SK-N-SH treated with all-trans-retinoic acid at 6 μM for 48 hours (cell line): ENCODE measurements around the gene VPS39.

Experiments
- ATAC-seq: fragments of 200-7000 bp; cut with Tn5 transposase; 3 replicates; pipeline ENCODE4 v1.9.1; 2020; ENCODE audit warnings: mild to moderate bottlenecking, moderate library complexity
- ARNTL ChIP-seq: fragments of 450-650 bp; formaldehyde crosslinking; IDR thresholded peaks from 2 replicates; pipeline ENCODE4 v1.5.0; 2020; ENCODE audit warnings: low read depth, mild to moderate bottlenecking, moderate library complexity, borderline replicate concordance
- BACH2 ChIP-seq: fragments of 250-450 bp; sonication (Bioruptor Pico); IDR thresholded peaks from 2 replicates; pipeline ENCODE4 v1.9.0; 2021; ENCODE audit warnings: mild to moderate bottlenecking, borderline replicate concordance
- ESRRG ChIP-seq: fragments of 250-450 bp; sonication (Bioruptor Pico); IDR thresholded peaks from 2 replicates; pipeline ENCODE4 v1.6.1; 2021; ENCODE audit warnings: mild to moderate bottlenecking
- GLIS3 ChIP-seq: fragments of 250-450 bp; sonication (Bioruptor Pico); IDR thresholded peaks from 2 replicates; pipeline ENCODE4 v1.5.0; 2020; ENCODE audit warnings: mild to moderate bottlenecking, moderate library complexity
- ISL1 ChIP-seq: fragments of 250-450 bp; sonication (Bioruptor Pico); IDR thresholded peaks from 2 replicates; pipeline ENCODE4 v2.1.2; 2022; ENCODE audit warnings: mild to moderate bottlenecking, moderate library complexity
- OSR1 ChIP-seq: fragments of 250-450 bp; sonication (Bioruptor Pico); IDR thresholded peaks from 2 replicates; pipeline ENCODE4 v1.8.0; 2022; ENCODE audit warnings: moderate library complexity, mild to moderate bottlenecking, inconsistent platforms
- PPARA ChIP-seq: fragments of 250-450 bp; sonication (Bioruptor Pico); IDR thresholded peaks from 2 replicates; pipeline ENCODE4 v1.5.0; 2020; ENCODE audit warnings: mild to moderate bottlenecking, borderline replicate concordance
- RARB ChIP-seq: fragments of 250-450 bp; sonication (Bioruptor Pico); IDR thresholded peaks from 2 replicates; pipeline ENCODE4 v1.8.0; 2021; ENCODE audit warnings: mild to moderate bottlenecking, moderate library complexity
- SNAI2 ChIP-seq: fragments of 250-450 bp; sonication (Bioruptor Pico); IDR thresholded peaks from 2 replicates; pipeline ENCODE4 v1.5.0; 2020; ENCODE audit warnings: mild to moderate bottlenecking, moderate library complexity
- TCF4 ChIP-seq: fragments of 250-450 bp; sonication (Bioruptor Pico); IDR thresholded peaks from 2 replicates; pipeline ENCODE4 v1.8.0; 2021; ENCODE audit warnings: mild to moderate bottlenecking, moderate library complexity, borderline replicate concordance
- TOX ChIP-seq: fragments of 250-450 bp; sonication (Bioruptor Pico); IDR thresholded peaks from 2 replicates; pipeline ENCODE4 v1.8.0; 2021; ENCODE audit warnings: mild to moderate bottlenecking, moderate library complexity, borderline replicate concordance
- ZC3H10 ChIP-seq: fragments of 250-450 bp; sonication (Bioruptor Pico); IDR thresholded peaks from 2 replicates; pipeline ENCODE4 v1.5.1; 2021; ENCODE audit warnings: mild to moderate bottlenecking, moderate library complexity
- ZFP3 ChIP-seq: fragments of 250-450 bp; sonication (Bioruptor Pico); IDR thresholded peaks from 2 replicates; pipeline ENCODE4 v1.5.0; 2020; ENCODE audit warnings: mild to moderate bottlenecking, moderate library complexity
- ZFP30 ChIP-seq: fragments of 450-650 bp; formaldehyde crosslinking; IDR thresholded peaks from 2 replicates; pipeline ENCODE4 v1.5.0; 2022; ENCODE audit warnings: mild to moderate bottlenecking, moderate library complexity
- ZNF565 ChIP-seq: fragments of 450-650 bp; formaldehyde crosslinking; conservative IDR thresholded peaks from 2 replicates; pipeline ENCODE4 v1.5.0; 2020; ENCODE audit warnings: low read depth, mild to moderate bottlenecking, moderate library complexity
- ZNF70 ChIP-seq: fragments of 450-650 bp; formaldehyde crosslinking; IDR thresholded peaks from 2 replicates; pipeline ENCODE4 v1.5.0; 2020; ENCODE audit warnings: mild to moderate bottlenecking, moderate library complexity
- ZNF8 ChIP-seq: fragments of 450-650 bp; formaldehyde crosslinking; IDR thresholded peaks from 2 replicates; pipeline ENCODE4 v1.5.0; 2020; ENCODE audit warnings: mild to moderate bottlenecking, moderate library complexity
- TF ChIP-seq, protein P1 (sequence below): fragments of 250-450 bp; sonication (Bioruptor Pico); IDR thresholded peaks from 2 replicates; pipeline ENCODE4 v1.8.0; 2020; ENCODE audit warnings: mild to moderate bottlenecking, moderate library complexity, borderline replicate concordance
- TF ChIP-seq, protein P2 (sequence below): fragments of 250-450 bp; sonication (Bioruptor Pico); IDR thresholded peaks from 2 replicates; pipeline ENCODE4 v1.5.1; 2021; ENCODE audit warnings: mild to moderate bottlenecking, moderate library complexity
- TF ChIP-seq, protein P3 (sequence below): fragments of 250-450 bp; sonication (Bioruptor Pico); IDR thresholded peaks from 2 replicates; pipeline ENCODE4 v1.5.1; 2020; ENCODE audit warnings: low read depth, mild to moderate bottlenecking, moderate library complexity
- TF ChIP-seq, protein P4 (sequence below): fragments of 250-450 bp; sonication (Bioruptor Pico); IDR thresholded peaks from 2 replicates; pipeline ENCODE4 v1.8.0; 2021; ENCODE audit warnings: low read depth, mild to moderate bottlenecking, moderate library complexity, borderline replicate concordance
- TF ChIP-seq, protein P5 (sequence below): fragments of 250-450 bp; sonication (Bioruptor Pico); IDR thresholded peaks from 2 replicates; pipeline ENCODE4 v1.5.0; 2020; ENCODE audit warnings: mild to moderate bottlenecking, moderate library complexity

Gene VPS39

DNA sequence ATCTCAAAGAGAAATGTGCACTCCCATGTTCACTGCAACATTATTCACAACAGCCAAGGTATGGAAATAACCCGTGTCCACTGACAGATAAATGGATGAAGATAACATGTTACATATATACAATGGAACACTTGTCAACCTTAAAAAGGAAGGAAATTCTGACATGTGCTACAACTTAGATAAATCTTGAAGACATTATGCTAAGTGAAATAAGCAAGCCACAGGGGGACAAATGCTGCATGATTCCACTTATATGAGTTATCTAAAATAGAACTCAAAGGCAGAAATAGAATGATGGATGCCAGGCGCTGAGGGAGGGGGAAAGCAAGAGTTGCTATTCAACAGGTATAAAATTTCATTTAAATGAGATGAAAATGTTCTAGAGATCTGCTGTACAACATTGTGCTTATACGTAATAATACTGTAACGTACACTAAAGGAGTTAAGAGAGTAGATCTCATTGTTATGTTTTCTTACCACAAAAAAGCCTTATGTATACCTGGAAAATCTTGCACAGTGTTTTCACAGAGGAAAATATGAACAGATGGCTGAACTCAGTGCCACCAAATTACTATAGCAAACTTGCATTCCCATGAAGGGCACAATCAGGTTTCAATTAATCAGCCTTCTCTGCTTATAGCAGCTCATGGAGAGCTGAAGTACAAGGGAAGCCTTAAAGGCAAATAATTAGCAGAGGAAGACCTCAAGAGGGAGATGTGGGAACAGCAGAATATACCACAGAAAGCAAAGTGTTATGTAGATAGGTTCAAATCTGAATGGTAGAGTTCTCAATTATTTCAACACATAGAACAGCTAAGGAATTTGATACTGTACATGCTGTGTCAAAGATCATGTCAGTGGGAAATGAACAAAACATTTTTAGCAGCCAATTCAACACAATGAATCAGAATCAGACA, 8.1 kb upstream of the VPS39 start:
- ATAC-seq: peak; percentile 59
- TF ChIP-seq BACH2 (CRISPR knock-in tag) (no peak), GLIS3 (CRISPR knock-in tag) (no peak), ESRRG (CRISPR knock-in tag) (no peak)
- TF ChIP-seq, all 23 proteins: peak for 0

DNA sequence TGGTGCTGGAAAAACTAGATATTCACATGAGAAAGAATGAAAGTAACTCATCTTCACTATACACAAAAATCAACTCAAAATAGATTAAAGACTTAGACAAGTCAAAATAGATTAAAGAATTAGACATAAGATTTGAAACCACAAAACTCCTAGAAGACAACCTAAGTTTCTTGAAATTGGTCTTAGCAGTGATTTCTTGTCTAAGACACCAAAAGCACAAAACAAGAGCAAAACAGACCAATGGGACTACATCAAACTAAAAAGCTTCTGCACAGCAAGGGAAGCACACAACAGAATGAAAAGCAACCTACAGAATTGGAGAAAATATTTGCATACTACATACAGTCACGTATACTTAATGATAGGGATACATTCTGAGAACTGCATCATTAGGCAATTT, 6.5 kb upstream of the VPS39 start:
- no peak for TF ChIP-seq OSR1
- no peak for TF ChIP-seq ESRRG (CRISPR knock-in tag)
- TF ChIP-seq TOX: no peak
- no peak for TF ChIP-seq GLIS3 (CRISPR knock-in tag)
- no peak for TF ChIP-seq ZNF70
- TF ChIP-seq ZNF8 (CRISPR knock-in tag): no peak
- TF ChIP-seq, protein P1, sequence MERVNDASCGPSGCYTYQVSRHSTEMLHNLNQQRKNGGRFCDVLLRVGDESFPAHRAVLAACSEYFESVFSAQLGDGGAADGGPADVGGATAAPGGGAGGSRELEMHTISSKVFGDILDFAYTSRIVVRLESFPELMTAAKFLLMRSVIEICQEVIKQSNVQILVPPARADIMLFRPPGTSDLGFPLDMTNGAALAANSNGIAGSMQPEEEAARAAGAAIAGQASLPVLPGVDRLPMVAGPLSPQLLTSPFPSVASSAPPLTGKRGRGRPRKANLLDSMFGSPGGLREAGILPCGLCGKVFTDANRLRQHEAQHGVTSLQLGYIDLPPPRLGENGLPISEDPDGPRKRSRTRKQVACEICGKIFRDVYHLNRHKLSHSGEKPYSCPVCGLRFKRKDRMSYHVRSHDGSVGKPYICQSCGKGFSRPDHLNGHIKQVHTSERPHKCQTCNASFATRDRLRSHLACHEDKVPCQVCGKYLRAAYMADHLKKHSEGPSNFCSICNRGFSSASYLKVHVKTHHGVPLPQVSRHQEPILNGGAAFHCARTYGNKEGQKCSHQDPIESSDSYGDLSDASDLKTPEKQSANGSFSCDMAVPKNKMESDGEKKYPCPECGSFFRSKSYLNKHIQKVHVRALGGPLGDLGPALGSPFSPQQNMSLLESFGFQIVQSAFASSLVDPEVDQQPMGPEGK (CRISPR knock-in tag): no peak
- TF ChIP-seq ARNTL (CRISPR knock-in tag): no peak
- no peak for TF ChIP-seq ZNF565 (CRISPR knock-in tag)
- TF ChIP-seq ZFP30 (CRISPR knock-in tag): no peak
- TF ChIP-seq, protein P2, sequence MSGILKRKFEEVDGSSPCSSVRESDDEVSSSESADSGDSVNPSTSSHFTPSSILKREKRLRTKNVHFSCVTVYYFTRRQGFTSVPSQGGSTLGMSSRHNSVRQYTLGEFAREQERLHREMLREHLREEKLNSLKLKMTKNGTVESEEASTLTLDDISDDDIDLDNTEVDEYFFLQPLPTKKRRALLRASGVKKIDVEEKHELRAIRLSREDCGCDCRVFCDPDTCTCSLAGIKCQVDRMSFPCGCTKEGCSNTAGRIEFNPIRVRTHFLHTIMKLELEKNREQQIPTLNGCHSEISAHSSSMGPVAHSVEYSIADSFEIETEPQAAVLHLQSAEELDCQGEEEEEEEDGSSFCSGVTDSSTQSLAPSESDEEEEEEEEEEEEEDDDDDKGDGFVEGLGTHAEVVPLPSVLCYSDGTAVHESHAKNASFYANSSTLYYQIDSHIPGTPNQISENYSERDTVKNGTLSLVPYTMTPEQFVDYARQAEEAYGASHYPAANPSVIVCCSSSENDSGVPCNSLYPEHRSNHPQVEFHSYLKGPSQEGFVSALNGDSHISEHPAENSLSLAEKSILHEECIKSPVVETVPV (CRISPR knock-in tag): no peak
- TF ChIP-seq RARB (CRISPR knock-in tag): no peak
- no peak for TF ChIP-seq BACH2 (CRISPR knock-in tag)
- TF ChIP-seq, protein P3, sequence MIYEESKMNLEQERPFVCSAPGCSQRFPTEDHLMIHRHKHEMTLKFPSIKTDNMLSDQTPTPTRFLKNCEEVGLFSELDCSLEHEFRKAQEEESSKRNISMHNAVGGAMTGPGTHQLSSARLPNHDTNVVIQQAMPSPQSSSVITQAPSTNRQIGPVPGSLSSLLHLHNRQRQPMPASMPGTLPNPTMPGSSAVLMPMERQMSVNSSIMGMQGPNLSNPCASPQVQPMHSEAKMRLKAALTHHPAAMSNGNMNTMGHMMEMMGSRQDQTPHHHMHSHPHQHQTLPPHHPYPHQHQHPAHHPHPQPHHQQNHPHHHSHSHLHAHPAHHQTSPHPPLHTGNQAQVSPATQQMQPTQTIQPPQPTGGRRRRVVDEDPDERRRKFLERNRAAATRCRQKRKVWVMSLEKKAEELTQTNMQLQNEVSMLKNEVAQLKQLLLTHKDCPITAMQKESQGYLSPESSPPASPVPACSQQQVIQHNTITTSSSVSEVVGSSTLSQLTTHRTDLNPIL (CRISPR knock-in tag): no peak
- TF ChIP-seq, protein P4, sequence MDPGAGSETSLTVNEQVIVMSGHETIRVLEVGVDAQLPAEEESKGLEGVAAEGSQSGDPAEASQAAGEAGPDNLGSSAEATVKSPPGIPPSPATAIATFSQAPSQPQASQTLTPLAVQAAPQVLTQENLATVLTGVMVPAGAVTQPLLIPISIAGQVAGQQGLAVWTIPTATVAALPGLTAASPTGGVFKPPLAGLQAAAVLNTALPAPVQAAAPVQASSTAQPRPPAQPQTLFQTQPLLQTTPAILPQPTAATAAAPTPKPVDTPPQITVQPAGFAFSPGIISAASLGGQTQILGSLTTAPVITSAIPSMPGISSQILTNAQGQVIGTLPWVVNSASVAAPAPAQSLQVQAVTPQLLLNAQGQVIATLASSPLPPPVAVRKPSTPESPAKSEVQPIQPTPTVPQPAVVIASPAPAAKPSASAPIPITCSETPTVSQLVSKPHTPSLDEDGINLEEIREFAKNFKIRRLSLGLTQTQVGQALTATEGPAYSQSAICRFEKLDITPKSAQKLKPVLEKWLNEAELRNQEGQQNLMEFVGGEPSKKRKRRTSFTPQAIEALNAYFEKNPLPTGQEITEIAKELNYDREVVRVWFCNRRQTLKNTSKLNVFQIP (CRISPR knock-in tag): no peak
- no peak for TF ChIP-seq ZFP3 (CRISPR knock-in tag)
- no peak for TF ChIP-seq PPARA (CRISPR knock-in tag)
- TF ChIP-seq, protein P5, sequence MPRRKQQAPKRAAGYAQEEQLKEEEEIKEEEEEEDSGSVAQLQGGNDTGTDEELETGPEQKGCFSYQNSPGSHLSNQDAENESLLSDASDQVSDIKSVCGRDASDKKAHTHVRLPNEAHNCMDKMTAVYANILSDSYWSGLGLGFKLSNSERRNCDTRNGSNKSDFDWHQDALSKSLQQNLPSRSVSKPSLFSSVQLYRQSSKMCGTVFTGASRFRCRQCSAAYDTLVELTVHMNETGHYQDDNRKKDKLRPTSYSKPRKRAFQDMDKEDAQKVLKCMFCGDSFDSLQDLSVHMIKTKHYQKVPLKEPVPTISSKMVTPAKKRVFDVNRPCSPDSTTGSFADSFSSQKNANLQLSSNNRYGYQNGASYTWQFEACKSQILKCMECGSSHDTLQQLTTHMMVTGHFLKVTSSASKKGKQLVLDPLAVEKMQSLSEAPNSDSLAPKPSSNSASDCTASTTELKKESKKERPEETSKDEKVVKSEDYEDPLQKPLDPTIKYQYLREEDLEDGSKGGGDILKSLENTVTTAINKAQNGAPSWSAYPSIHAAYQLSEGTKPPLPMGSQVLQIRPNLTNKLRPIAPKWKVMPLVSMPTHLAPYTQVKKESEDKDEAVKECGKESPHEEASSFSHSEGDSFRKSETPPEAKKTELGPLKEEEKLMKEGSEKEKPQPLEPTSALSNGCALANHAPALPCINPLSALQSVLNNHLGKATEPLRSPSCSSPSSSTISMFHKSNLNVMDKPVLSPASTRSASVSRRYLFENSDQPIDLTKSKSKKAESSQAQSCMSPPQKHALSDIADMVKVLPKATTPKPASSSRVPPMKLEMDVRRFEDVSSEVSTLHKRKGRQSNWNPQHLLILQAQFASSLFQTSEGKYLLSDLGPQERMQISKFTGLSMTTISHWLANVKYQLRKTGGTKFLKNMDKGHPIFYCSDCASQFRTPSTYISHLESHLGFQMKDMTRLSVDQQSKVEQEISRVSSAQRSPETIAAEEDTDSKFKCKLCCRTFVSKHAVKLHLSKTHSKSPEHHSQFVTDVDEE (CRISPR knock-in tag): no peak
- TF ChIP-seq ZC3H10 (CRISPR knock-in tag): no peak
- ATAC-seq: no peak

DNA sequence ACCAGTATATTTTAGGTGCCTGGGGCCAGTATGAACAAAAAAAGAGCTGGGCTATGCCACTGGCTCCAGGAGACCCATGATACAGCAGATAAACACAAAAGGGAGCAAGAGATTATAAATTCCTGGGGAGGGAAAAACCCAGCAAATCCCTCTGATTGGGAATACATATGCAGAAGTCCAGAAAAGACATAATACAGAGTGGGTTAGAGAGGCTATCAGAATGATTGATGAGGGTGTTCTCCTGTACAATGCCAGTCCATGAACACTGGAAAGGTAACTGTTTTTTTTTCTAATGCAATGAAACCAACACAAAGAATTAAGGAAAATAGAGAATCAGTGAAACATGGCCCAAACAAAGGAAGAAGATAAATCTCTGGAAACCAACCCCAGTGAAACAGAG, 5.4 kb upstream of the VPS39 start:
- no peak for ATAC-seq
- no peak for TF ChIP-seq ESRRG (CRISPR knock-in tag)
- TF ChIP-seq TCF4 (CRISPR knock-in tag): no peak
- no peak for TF ChIP-seq BACH2 (CRISPR knock-in tag)
- no peak for TF ChIP-seq ZFP3 (CRISPR knock-in tag)
- no peak for TF ChIP-seq ISL1 (CRISPR knock-in tag)
- TF ChIP-seq SNAI2 (CRISPR knock-in tag): no peak
- TF ChIP-seq RARB (CRISPR knock-in tag): no peak
- no peak for TF ChIP-seq GLIS3 (CRISPR knock-in tag)
- no peak for TF ChIP-seq ZNF8 (CRISPR knock-in tag)
- TF ChIP-seq TOX: no peak
- no peak for TF ChIP-seq ZFP30 (CRISPR knock-in tag)
- TF ChIP-seq PPARA (CRISPR knock-in tag): no peak
- TF ChIP-seq ARNTL (CRISPR knock-in tag): no peak
- no peak for TF ChIP-seq ZNF565 (CRISPR knock-in tag)
- TF ChIP-seq, protein P3 (CRISPR knock-in tag): no peak
- TF ChIP-seq, protein P1 (CRISPR knock-in tag): no peak
- TF ChIP-seq, all 23 proteins: peak for 0
